HepG2 (cell line): ENCODE data around the gene GPATCH3. TPM values are rescaled to one million over a fixed set of nuclear protein-coding genes. Genes with fewer than 3 reads are reported as not detected.

Experiments used
- CCDC6 ChIP-seq: sonication (generic); formaldehyde crosslinking; IDR thresholded peaks from 2 replicates; pipeline ENCODE4 v1.8.1; 2022; ENCODE audit warnings: mild to moderate bottlenecking, missing genetic modification reagents, moderate library complexity
- HOXA7 ChIP-seq: sonication (generic); formaldehyde crosslinking; IDR thresholded peaks from 2 replicates; pipeline ENCODE4 v1.8.1; 2022; ENCODE audit warnings: mild to moderate bottlenecking, missing genetic modification reagents, moderate library complexity
- NFKBIZ ChIP-seq: IDR thresholded peaks from 2 replicates; pipeline ENCODE4 v1.6.1; 2018; ENCODE audit warnings: missing genetic modification reagents, missing compliant biosample characterization
- ZNF225 ChIP-seq: sonication (generic); formaldehyde crosslinking; IDR thresholded peaks from 2 replicates; pipeline ENCODE4 v1.4.0; 2020; ENCODE audit warnings: mild to moderate bottlenecking, missing genetic modification reagents
- ZNF296 ChIP-seq: sonication (generic); formaldehyde crosslinking; conservative IDR thresholded peaks from 2 replicates; pipeline ENCODE4 v1.5.0; 2020; ENCODE audit warnings: mild to moderate bottlenecking, missing genetic modification reagents
- ZNF510 ChIP-seq: sonication (generic); formaldehyde crosslinking; IDR thresholded peaks from 2 replicates; pipeline ENCODE4 v1.4.0; 2020; ENCODE audit warnings: low read depth, mild to moderate bottlenecking, missing genetic modification reagents
- ZNF567 ChIP-seq: sonication (generic); formaldehyde crosslinking; IDR thresholded peaks from 2 replicates; pipeline ENCODE4 v1.8.1; 2023; ENCODE audit warnings: mild to moderate bottlenecking, missing genetic modification reagents, borderline replicate concordance
- ZNF614 ChIP-seq: IDR thresholded peaks from 2 replicates; pipeline ENCODE4 v1.6.1; 2018; ENCODE audit warnings: missing biosample characterization, missing genetic modification reagents, inconsistent platforms, borderline replicate concordance
- polyA plus RNA-seq, 8 experiments: library from polyadenylated mRNA; depleted of rRNA in 3 of 8; stranded (reverse) in 7 of 8; unstranded in 1 of 8; fragments of >200 nt; fragmentation: Illumina TruSeq in 4 of 8; extraction: Trizol in 4 of 8; gene quantifications; 2 replicates each; pipeline versions ENCODE4 v1.2.1 to v1.2.3, GENCODE V29; 2011 to 2016; ENCODE audit warnings: low read depth in 4 of 8, missing spikeins in 1 of 8, mixed read lengths in 1 of 8; ENCODE audit not compliant: insufficient read depth in 1 of 8
- total RNA-seq, 5 experiments: library from RNA; depleted of rRNA; stranded (reverse); fragments of >200 nt; fragmentation: Illumina TruSeq; extraction: Trizol; gene quantifications; 2 replicates each; pipeline ENCODE4 v1.2.3, GENCODE V29; 2016; ENCODE audit warnings: low read depth in 1 of 5
- TF ChIP-seq, protein P1 (sequence below): sonication (generic); formaldehyde crosslinking; IDR thresholded peaks from 2 replicates; pipeline ENCODE4 v1.5.0; 2020; ENCODE audit warnings: mild to moderate bottlenecking, missing genetic modification reagents
- TF ChIP-seq, protein P2 (sequence below): sonication (generic); formaldehyde crosslinking; IDR thresholded peaks from 2 replicates; pipeline ENCODE4 v1.4.0; 2020; ENCODE audit warnings: mild to moderate bottlenecking, missing genetic modification reagents, borderline replicate concordance
- TF ChIP-seq, protein P3 (sequence below): sonication (generic); formaldehyde crosslinking; IDR thresholded peaks from 2 replicates; pipeline ENCODE4 v1.4.0; 2020; ENCODE audit warnings: missing genetic modification reagents
- TF ChIP-seq, protein P4 (sequence below): sonication (generic); formaldehyde crosslinking; IDR thresholded peaks from 2 replicates; pipeline ENCODE4 v1.8.1; 2022; ENCODE audit warnings: low read depth, mild to moderate bottlenecking, missing genetic modification reagents
- TF ChIP-seq, protein P5 (sequence below): sonication (generic); formaldehyde crosslinking; IDR thresholded peaks from 2 replicates; pipeline ENCODE4 v1.4.0; 2020; ENCODE audit warnings: missing genetic modification reagents, mild to moderate bottlenecking, borderline replicate concordance

The GPATCH3 gene
- total and polyA plus RNA-seq, 2 of the 13 experiments (the other 11 are each of a cell fraction or from before 2014, with no cell fraction given), result 8.3 to 11.0 TPM

DNA sequence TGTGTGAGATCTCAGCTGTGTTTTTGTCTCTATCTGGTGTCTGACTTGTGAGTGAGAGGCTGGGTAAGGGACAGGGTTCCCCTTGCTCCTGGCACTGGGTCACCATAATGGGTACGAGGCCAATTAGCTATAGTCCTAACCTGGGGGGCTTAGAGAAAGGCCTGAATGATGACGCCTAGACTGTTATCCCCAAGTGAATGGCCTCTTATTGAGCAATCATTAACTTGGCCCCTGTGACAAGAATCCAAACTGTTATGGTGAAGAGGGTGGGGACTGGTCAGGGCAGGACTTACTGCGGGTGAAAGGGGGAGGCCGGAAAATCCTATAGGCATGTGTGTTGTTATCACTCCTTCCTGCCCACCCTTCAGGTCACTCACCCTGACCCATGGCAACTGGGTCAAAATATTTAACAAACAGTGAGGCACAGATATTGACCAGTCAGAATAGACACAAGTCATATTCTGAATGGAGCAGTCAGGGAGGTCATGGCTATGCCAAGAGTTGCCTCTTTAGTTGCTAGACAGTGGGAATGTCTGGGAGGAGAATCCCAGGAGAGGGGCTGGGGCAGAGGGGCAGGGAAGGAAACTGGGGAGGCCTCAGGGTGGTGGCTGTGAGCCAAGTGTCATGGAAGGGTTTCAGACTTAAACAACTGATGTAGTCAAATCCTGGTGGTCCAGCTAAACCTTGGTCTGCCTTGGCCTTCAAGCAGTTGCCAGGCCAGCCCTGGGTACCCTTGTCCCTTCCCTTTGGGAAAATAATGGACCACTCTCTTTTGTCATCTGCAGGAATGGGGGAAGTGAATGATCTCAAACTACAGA is 10.3 kb upstream of the GPATCH3 start (continued):
- TF ChIP-seq, protein P1, sequence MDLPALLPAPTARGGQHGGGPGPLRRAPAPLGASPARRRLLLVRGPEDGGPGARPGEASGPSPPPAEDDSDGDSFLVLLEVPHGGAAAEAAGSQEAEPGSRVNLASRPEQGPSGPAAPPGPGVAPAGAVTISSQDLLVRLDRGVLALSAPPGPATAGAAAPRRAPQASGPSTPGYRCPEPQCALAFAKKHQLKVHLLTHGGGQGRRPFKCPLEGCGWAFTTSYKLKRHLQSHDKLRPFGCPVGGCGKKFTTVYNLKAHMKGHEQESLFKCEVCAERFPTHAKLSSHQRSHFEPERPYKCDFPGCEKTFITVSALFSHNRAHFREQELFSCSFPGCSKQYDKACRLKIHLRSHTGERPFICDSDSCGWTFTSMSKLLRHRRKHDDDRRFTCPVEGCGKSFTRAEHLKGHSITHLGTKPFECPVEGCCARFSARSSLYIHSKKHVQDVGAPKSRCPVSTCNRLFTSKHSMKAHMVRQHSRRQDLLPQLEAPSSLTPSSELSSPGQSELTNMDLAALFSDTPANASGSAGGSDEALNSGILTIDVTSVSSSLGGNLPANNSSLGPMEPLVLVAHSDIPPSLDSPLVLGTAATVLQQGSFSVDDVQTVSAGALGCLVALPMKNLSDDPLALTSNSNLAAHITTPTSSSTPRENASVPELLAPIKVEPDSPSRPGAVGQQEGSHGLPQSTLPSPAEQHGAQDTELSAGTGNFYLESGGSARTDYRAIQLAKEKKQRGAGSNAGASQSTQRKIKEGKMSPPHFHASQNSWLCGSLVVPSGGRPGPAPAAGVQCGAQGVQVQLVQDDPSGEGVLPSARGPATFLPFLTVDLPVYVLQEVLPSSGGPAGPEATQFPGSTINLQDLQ (CRISPR knock-in tag), result no peak
- TF ChIP-seq, protein P2, sequence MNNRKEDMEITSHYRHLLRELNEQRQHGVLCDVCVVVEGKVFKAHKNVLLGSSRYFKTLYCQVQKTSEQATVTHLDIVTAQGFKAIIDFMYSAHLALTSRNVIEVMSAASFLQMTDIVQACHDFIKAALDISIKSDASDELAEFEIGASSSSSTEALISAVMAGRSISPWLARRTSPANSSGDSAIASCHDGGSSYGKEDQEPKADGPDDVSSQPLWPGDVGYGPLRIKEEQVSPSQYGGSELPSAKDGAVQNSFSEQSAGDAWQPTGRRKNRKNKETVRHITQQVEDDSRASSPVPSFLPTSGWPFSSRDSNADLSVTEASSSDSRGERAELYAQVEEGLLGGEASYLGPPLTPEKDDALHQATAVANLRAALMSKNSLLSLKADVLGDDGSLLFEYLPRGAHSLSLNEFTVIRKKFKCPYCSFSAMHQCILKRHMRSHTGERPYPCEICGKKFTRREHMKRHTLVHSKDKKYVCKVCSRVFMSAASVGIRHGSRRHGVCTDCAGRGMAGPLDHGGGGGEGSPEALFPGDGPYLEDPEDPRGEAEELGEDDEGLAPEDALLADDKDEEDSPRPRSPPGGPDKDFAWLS, result no peak
- TF ChIP-seq CCDC6 (CRISPR knock-in tag) (peak; percentile 55; the same call in 1 of the 2 replicates), HOXA7 (CRISPR knock-in tag) (no peak), ZNF225 (CRISPR knock-in tag) (no peak), ZNF296 (CRISPR knock-in tag) (no peak), ZNF510 (CRISPR knock-in tag) (no peak), ZNF567 (CRISPR knock-in tag) (no peak), NFKBIZ (CRISPR knock-in tag) (peak; percentile 85; the same call in 1 of the 2 replicates), ZNF614 (CRISPR knock-in tag) (peak; percentile 87; the same call in 1 of the 2 replicates)
- TF ChIP-seq, protein P3, sequence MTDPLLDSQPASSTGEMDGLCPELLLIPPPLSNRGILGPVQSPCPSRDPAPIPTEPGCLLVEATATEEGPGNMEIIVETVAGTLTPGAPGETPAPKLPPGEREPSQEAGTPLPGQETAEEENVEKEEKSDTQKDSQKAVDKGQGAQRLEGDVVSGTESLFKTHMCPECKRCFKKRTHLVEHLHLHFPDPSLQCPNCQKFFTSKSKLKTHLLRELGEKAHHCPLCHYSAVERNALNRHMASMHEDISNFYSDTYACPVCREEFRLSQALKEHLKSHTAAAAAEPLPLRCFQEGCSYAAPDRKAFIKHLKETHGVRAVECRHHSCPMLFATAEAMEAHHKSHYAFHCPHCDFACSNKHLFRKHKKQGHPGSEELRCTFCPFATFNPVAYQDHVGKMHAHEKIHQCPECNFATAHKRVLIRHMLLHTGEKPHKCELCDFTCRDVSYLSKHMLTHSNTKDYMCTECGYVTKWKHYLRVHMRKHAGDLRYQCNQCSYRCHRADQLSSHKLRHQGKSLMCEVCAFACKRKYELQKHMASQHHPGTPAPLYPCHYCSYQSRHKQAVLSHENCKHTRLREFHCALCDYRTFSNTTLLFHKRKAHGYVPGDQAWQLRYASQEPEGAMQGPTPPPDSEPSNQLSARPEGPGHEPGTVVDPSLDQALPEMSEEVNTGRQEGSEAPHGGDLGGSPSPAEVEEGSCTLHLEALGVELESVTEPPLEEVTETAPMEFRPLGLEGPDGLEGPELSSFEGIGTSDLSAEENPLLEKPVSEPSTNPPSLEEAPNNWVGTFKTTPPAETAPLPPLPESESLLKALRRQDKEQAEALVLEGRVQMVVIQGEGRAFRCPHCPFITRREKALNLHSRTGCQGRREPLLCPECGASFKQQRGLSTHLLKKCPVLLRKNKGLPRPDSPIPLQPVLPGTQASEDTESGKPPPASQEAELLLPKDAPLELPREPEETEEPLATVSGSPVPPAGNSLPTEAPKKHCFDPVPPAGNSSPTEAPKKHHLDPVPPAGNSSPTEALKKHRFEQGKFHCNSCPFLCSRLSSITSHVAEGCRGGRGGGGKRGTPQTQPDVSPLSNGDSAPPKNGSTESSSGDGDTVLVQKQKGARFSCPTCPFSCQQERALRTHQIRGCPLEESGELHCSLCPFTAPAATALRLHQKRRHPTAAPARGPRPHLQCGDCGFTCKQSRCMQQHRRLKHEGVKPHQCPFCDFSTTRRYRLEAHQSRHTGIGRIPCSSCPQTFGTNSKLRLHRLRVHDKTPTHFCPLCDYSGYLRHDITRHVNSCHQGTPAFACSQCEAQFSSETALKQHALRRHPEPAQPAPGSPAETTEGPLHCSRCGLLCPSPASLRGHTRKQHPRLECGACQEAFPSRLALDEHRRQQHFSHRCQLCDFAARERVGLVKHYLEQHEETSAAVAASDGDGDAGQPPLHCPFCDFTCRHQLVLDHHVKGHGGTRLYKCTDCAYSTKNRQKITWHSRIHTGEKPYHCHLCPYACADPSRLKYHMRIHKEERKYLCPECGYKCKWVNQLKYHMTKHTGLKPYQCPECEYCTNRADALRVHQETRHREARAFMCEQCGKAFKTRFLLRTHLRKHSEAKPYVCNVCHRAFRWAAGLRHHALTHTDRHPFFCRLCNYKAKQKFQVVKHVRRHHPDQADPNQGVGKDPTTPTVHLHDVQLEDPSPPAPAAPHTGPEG, result no peak
- TF ChIP-seq, protein P4, sequence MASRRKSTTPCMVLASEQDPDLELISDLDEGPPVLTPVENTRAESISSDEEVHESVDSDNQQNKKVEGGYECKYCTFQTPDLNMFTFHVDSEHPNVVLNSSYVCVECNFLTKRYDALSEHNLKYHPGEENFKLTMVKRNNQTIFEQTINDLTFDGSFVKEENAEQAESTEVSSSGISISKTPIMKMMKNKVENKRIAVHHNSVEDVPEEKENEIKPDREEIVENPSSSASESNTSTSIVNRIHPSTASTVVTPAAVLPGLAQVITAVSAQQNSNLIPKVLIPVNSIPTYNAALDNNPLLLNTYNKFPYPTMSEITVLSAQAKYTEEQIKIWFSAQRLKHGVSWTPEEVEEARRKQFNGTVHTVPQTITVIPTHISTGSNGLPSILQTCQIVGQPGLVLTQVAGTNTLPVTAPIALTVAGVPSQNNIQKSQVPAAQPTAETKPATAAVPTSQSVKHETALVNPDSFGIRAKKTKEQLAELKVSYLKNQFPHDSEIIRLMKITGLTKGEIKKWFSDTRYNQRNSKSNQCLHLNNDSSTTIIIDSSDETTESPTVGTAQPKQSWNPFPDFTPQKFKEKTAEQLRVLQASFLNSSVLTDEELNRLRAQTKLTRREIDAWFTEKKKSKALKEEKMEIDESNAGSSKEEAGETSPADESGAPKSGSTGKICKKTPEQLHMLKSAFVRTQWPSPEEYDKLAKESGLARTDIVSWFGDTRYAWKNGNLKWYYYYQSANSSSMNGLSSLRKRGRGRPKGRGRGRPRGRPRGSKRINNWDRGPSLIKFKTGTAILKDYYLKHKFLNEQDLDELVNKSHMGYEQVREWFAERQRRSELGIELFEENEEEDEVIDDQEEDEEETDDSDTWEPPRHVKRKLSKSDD (CRISPR knock-in tag), result no peak
- TF ChIP-seq, protein P5, sequence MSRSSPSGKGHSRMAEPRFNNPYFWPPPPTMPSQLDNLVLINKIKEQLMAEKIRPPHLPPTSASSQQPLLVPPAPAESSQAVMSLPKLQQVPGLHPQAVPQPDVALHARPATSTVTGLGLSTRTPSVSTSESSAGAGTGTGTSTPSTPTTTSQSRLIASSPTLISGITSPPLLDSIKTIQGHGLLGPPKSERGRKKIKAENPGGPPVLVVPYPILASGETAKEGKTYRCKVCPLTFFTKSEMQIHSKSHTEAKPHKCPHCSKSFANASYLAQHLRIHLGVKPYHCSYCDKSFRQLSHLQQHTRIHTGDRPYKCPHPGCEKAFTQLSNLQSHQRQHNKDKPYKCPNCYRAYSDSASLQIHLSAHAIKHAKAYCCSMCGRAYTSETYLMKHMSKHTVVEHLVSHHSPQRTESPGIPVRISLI (CRISPR knock-in tag), result peak; percentile 64; the same call in 1 of the 2 replicates
